ENCODE measurements around the gene GRAMD1A.

GRCh38 chr19:35049456-35049855, 49.3 kb downstream of the GRAMD1A start:
- no peak for TF ChIP-seq CTCF (IDR thresholded peaks at IDR 0.05)
- no peak for TF ChIP-seq POLR2A (IDR thresholded peaks at IDR 0.05)

Measured in body of pancreas (tissue), 4 donors.